ENCODE data around the gene TMEM181.

DNA sequence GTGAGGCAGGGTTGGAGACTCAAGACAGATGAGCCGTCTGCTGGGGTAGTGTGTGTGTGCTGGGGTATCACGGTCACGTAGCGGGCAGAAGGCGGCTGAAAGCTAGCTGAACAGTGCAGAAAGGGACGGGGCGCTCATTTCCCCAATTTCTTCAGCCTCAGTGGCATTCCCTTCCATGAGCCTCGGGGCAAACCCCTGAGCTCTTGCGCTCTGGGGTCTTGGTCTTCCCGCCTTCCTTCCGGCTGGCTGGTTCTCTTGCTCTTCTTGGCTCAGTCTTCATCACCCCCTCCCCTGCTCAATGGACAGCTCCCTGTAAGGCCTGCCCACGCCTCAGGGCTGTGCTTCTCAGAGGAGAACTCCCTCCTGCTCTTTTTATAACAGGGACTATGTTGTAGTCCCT is 15.5 kb upstream of the TMEM181 start:
- TF ChIP-seq CTCF (IDR thresholded peaks at IDR 0.05) (no peak), POLR2A (IDR thresholded peaks at IDR 0.05) (no peak)
